GM21447 (cell line): ENCODE data around the gene DNAAF9.

Experiments used
- ATAC-seq: cut with Tn5 transposase; IDR thresholded peaks from one replicate; pipeline ENCODE4 v1.9.1; 2021; ENCODE audit not compliant: unreplicated experiment

The DNAAF9 gene

GRCh38 chr20:3412600-3413392 lies 5.3 kb upstream of the DNAAF9 start:
- ATAC-seq = no peak

- ATAC-seq = no peak
Observed at GRCh38 chr20:3410464-3410863, 3.0 kb upstream of the DNAAF9 start.

GRCh38 chr20:3409417-3409816 lies 1.9 kb upstream of the DNAAF9 start:
- no peak for ATAC-seq

DNA sequence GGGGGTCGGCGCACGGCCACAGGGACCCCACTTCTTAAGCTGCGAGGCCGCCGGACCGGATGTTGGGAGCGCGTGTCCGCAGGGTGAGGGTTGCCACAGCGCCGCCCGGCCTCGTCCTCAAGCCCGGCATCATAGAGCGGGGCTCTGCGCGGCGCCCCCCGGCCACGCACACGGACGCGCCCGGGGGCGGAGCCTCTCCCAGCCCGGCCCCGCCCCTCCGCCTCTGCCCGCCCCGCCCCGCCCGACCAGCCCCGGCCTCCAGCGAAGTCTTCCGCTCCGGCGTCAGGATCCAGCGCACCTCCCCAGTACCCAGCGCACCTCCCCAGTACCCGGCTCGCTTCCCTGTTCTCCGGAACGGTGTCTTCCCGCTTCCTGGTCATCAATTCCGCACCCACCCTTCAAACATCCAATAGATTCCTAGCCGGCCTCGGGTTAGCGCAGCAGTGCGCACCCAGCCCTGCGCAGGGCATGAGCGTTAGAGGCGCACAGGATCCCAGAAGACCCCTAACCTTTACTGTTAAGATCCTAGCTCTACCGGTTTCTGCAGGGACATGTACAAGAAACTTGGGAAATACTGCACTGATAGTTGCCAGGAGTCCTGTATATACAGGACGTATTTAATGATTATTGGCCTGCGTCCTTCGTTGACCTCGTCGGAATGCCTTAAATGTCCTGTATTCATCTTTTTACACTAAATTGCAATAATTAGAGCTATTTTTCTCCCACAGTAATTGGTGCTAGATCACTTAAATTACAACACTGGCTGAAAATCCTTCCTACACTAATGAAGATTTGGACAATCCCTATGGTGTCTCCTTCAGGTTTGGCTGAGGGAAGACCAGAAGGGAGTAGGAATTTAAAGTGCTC lies 535 bp upstream of the DNAAF9 start:
- ATAC-seq = no peak

DNA sequence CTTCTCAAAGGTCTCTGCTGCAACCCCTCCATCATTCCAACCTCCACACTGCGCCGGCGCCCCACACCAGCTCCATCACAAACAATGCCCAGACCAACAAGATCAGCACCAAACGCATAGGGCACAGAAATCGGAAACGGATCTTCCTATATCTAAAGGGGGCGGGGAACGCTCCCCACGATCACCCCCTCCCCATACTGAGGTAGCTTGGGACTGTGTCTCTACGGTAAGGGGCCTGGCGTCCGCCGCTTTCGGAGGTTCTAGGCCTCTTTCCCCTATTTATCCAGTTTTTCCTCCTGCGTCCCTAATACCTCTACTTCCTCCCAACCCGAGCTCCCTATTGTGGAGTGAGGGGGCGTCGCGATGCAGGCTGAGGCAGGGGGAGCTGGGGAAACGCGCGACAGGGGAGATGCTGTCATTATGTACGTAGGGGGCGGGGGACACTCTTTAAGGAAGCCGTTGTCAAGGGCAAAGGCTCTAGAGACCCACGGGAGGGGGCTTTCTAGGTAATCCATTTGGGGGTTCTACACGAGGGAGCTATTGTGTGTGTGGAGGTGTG lies 909 bp downstream of the DNAAF9 start:
- ATAC-seq = no peak

- ATAC-seq = no peak
Observed at GRCh38 chr20:3405696-3406358, 1.6 kb downstream of the DNAAF9 start.

- no peak for ATAC-seq
Observed at GRCh38 chr20:3405139-3405538, 2.3 kb downstream of the DNAAF9 start.

DNA sequence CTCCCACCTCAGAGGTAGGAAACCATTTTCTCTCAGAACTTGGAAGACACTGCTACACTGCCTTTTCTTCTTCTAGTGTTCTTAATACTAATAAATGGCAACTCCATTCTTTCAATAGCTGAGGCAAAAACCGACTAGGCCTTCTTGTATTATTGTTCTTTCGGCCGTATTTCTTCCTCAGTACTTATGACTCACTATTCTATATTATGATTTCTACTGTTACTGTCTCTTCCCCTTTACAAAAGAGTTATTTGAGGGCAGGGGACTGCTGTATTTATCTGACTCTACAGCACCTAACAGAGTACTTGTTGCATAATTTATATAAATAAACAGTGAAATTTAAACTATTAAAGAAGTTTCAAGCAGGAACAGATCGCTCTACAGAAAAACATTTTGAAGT lies 3.1 kb downstream of the DNAAF9 start:
- no peak for ATAC-seq

DNA sequence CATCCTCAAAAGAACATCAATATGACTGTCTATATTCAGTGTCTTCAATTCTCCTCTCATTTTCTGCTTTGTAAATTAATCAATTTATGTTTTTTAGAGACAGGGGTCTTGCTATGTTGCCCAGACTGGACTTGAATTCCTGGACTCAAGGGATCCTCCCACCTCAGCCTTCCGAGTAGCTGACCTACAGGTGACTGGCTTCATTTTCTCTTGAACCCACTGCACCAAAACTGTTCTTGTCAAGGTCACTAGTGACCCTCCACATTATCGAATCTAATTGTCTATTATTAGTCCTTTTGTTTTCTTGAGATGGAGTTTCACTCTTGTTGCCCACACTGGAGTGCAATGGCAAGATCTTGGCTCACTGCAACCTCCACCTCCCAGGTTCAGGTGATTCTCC lies 3.7 kb downstream of the DNAAF9 start:
- ATAC-seq = no peak

DNA sequence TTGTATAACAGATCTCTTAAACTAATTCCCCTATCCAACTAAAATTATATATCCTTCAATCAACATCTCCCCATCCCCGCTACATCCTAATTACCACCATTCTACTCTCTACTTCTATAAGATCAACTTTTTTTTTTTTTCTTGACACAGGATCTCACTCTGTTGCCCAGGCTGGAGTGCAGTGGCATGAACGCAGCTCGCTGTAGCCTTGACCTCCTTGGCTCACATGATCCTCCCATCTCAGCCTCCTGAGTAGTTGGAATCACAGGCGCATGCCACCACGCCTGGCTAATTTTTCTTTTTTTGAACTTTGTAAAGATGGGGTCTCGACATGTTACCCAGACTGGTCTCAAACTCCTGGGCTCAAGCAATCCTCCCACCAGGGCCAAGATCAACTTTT lies 5.0 kb downstream of the DNAAF9 start:
- no peak for ATAC-seq

DNA sequence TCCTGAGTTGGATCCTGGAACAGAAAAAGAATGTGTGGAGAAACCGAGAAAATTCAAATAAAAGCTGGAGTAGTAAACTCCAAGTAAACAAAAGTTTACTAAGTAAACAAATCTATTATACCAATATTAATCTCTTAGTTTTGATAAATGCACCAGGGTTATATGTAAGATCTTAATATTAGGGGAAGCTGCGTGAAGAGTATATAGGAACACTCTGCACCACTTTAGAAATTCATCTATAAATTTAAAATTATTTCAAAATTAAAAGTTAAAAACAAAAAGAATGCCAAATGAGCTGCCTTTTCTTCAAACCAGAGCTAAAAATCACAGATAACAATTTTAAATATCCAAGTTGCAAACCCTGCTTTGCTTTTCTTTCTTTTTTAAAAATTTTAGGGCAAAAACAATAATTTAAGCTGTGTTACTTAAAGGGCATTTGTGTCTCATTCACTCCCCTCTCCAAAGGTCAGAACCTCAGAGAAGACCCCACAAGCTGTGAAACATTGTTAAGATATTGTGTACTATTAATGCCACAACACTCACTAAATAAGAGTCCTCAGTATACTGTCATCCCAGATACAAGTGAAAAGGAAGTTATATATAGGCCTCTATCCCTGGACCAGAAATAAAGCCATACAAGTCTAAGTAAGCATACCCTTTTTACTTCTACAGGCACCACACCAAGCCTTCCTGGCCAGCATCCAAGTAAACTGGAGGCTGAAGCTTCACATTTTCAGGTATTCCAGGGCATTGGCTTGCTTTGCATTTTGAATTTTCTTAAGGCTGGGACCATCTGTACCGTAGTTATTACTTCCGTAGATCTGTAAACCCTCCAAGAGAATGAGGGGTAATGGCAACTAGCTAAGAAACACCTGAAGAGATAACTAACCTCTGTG lies 7.0 kb downstream of the DNAAF9 start:
- no peak for ATAC-seq

GRCh38 chr20:3398681-3399252 lies 8.7 kb downstream of the DNAAF9 start:
- ATAC-seq = no peak

DNA sequence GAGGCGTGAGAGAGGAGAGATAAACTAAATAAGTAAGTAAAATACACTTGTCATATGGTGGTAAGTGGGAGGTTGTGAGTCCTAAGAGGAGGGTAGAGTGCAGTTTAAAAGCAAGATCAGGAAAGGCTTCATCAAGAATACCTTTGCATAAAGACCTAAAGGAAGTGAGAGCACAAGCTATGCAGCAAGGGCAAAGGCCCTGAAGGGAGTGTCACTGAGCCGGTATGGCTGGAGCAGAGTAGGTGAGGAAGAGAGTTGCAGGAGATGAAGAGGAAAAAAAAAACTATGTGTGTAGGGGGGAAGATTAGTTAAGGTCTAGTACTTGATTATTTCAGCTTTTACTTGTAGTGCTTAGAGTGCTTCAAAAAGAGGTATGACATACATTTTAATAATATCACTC lies 11.0 kb downstream of the DNAAF9 start:
- no peak for ATAC-seq

- ATAC-seq = no peak
Observed at GRCh38 chr20:3392756-3393155, 14.7 kb downstream of the DNAAF9 start.

DNA sequence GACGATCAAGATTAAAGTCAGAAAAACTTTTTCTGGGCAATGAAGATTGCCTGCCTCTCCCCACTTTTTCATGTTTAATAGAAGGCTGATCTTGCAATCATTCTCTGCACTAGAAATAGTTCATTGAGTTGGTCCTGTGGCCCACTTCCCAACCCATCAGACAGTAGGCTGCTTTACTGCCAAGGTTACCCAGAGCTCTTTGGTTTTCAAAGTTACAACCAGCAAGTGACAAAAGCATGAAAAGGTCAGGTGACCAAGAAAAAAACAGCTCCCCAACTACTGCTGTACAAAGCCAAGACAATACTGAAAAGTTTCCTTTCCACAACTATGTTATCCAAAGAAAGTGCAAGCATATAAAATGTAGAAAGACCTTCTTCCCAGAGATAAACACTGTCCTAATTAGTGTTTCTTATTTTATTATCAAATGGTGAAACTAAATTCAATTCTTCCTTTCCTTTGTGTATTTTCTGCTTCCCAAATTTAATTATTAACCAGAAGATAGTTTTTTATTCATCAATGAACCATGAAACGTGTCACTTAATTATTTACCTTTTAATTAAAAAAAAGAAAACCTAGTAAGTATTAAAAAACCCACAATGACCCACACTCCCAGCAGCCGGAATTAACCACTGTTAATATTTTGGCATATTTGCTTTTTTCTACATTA lies 16.6 kb downstream of the DNAAF9 start:
- ATAC-seq = no peak

DNA sequence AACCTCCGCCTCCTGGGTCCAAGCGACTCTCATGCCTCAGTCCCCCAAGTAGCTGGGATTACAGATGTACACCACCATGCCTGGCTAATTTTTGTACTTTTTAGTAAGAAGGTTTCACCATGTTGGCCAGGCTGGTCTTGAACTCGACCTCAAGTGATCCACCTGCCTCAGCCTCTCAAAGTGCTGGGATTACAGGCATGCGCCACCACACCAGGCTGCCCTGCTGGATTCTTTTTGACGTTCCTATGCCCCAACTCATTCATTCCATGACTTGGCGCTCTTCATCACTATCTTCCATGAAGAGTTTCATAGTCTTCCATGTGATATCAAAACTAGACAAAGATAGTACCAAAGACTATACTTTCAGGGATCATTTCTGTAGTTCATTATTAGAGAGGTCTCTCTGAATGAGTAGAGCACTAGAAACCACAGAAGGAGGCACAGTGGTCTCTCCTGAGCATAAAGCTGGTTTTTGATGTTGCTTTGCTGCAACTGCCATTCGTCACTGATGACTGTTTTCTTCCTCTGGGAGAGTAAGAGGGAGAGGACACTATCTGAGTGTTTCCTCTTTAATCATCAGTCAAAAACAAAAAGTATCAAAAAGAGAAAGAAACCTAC lies 23.5 kb downstream of the DNAAF9 start:
- no peak for ATAC-seq

- ATAC-seq = no peak
Observed at GRCh38 chr20:3382836-3383235, 24.6 kb downstream of the DNAAF9 start.

DNA sequence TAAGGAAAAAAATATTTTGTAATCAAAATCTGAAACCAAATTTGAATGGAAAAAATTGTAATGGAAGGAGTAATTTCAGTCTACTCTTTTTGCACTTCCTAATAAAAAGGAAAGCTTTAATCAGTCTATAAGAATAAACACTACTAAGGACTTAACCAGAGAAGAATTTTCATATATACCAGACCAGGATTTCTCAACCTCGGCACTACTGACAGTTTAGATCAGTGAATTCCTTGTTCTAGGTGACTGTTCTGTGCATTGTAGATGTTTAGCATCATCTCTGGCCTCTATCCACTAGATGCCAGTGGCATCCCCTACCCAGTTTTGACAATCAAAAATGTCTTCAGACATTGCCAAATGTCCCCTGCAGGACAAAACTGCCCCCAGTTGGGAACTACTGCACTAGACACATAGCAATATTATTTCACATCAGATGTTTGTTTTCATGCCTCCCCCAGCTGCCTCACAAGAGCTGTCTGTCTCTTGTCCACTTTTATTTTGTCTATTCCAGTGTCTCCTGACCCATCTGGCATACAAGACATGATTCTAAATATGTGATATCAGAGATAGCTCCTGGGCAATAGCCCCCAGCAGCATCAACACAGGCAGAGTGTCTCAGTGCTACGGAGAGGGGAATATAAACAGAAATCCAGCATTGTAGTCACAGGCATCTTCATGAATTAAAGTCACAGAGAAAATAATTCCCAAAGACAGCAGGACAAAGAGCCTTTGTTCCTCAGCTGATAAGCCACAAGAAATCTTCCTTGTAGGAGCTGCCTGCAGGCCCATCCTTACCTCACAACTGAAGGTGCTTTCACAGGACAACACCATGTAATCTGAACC lies 27.0 kb downstream of the DNAAF9 start:
- no peak for ATAC-seq
